Right lobe of liver (tissue), 6 donors: ENCODE data around the gene MYO5A. TPM values are rescaled to one million over a fixed set of nuclear protein-coding genes. Genes with fewer than 3 reads are reported as not detected.

Source experiments
- ATAC-seq, 4 donors: fragments of 200-7000 bp; cut with Tn5 transposase; one replicate each; pipeline ENCODE4 v1.9.1; 2020; ENCODE audit warnings: mild to moderate bottlenecking in 4 of 4, moderate library complexity in 4 of 4
- DNase-seq, 3 donors: peaks; one replicate each; pipeline ENCODE4 v3.0.0-alpha.2; 2020
- H3K27ac ChIP-seq, 3 donors: fragments of 200-600 bp; one replicate each; pipeline ENCODE4 v1.8.0; 2022
- H3K27me3 ChIP-seq, 2 donors: fragments of 200-600 bp; one replicate each; pipeline ENCODE4 v1.8.0; 2022
- H3K36me3 ChIP-seq, 4 donors: fragments of 200-600 bp; sonication (generic) in 1 of 4; one replicate each; pipeline versions ENCODE4 v1.5.1 to v1.8.0; 2017 to 2022; ENCODE audit warnings: control low read depth in 1 of 4
- H3K4me1 ChIP-seq, 4 donors: fragments of 200-600 bp; sonication (generic) in 1 of 4; one replicate each; pipeline versions ENCODE4 v1.5.1 to v1.8.0; 2017 to 2022; ENCODE audit warnings: control low read depth in 1 of 4
- H3K4me3 ChIP-seq, 3 donors: fragments of 200-600 bp; one replicate each; pipeline ENCODE4 v1.8.0; 2022
- H3K9me3 ChIP-seq, 4 donors: fragments of 200-600 bp; sonication (generic) in 1 of 4; one replicate each; pipeline versions ENCODE4 v1.5.1 to v1.8.0; 2017 to 2022; ENCODE audit warnings: control low read depth in 1 of 4
- POLR2A ChIP-seq: fragments of 450-650 bp; IDR thresholded peaks from one replicate; pipeline ENCODE4 v1.6.1; 2017; ENCODE audit warnings: antibody characterized with exemption, mild to moderate bottlenecking
- WGBS: methylation state at CpG from one replicate; pipeline ENCODE4 v1.1.6; 2018; ENCODE audit warnings: low coverage, low lambda C conversion rate; ENCODE audit not compliant: insufficient coverage; ENCODE audit errors: missing lambda C conversion rate; 5-methylcytosine and 5-hydroxymethylcytosine counted together
- intact Hi-C, 2 donors: fragments of 100-400 bp; cut with DNase I; formaldehyde crosslinking; loops; one replicate each; pipeline versions ENCODE4 v1.11.2 to v1.14.1; 2022
- total RNA-seq, 6 experiments: library from RNA; depleted of rRNA in 2 of 6; stranded (reverse); fragments of >200 nt in 2 of 6; fragmentation: NEBNext Ultra II Directional in 3 of 6; extraction: Animal tissue kit (Norgen Biotek cat#: 25700) in 3 of 6; gene quantifications; one replicate each; pipeline versions ENCODE4 v1.1.0 to v1.2.4, GENCODE V29; 2016 to 2023
- TF ChIP-seq, protein P1 (sequence below), 4 donors: fragments of 200-600 bp in 3 of 4; fragments of 450-650 bp in 1 of 4; IDR thresholded peaks; one replicate each; pipeline versions ENCODE4 v1.5.1 to v1.8.0; 2016 to 2022; ENCODE audit warnings: antibody characterized with exemption in 4 of 4, mild to moderate bottlenecking in 2 of 4
- donor health status: DM: no; HTN: yes; CAD: no.
- donor health status: DM: no; HTN: no; CAD: no.
- donor health status: DM: no; HTN: no; CAD: no.
- donor health status: DM: no; HTN: yes; CAD: no.
- donor health status: DM: no; HTN: yes; CAD: no.

The MYO5A gene
- total RNA-seq, 6 experiments from 2014 or later, result 3.2 to 13.3 (median 5.0) TPM

DNA sequence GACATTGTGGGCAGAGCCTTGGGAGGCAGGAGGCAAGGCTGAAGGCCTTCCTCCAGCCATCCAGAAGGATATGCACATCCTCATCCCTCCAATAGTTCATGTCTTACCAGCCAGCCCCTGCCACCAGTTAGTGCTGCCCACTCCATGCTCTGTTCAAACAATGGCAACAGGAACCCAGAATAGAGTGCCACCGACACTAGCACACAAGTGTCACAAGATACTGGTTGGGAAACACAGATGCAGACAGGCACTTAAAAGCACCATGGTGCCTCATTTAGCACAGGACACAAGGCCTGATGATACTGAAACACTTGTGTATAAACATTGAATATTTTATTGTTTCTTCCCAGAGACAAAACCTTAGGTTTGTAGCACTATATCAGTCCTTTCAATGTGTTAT, 176.6 kb downstream of the MYO5A start:
- no peaks in the 10 kb centered on the region for H3K36me3 ChIP-seq
- no peak for TF ChIP-seq POLR2A
- H3K27me3 ChIP-seq, result no peaks in the 10 kb centered on the region
- no peaks in the 10 kb centered on the region for H3K4me1 ChIP-seq
- H3K9me3 ChIP-seq, result no peaks in the 10 kb centered on the region
- intact Hi-C loops, result no loop called here
- no peak overlapping the region for H3K4me3 ChIP-seq
- no CpG with 5 or more reads among the region's 1 CpG for WGBS
- ATAC-seq (no peak), DNase-seq (no peak)
- no peak overlapping the region for H3K27ac ChIP-seq

GRCh38 chr15:52351206-52351908, 177.3 kb downstream of the MYO5A start:
- ATAC-seq (peak in 3 of 4 donors; percentile 29 to 67 (median 38)), DNase-seq (no peak)
- no peak for TF ChIP-seq POLR2A
- H3K27ac ChIP-seq, result no peak overlapping the region
- H3K4me1 ChIP-seq, result no peaks in the 10 kb centered on the region
- no peaks in the 10 kb centered on the region for H3K27me3 ChIP-seq
- 87% methylated on average over 7 of the region's 9 CpGs for WGBS
- no peak overlapping the region for H3K4me3 ChIP-seq
- no peaks in the 10 kb centered on the region for H3K9me3 ChIP-seq
- no peaks in the 10 kb centered on the region for H3K36me3 ChIP-seq
- intact Hi-C loops, result no loop called here

- ATAC-seq (no peak), DNase-seq (no peak)
- intact Hi-C loops, result no loop called here
- Histone ChIP-seq H3K27ac (no peak overlapping the region), H3K4me1 (no peaks in the 10 kb centered on the region), H3K4me3 (no peak overlapping the region), H3K9me3 (no peaks in the 10 kb centered on the region), H3K36me3 (no peaks in the 10 kb centered on the region), H3K27me3 (no peaks in the 10 kb centered on the region)
- no peak for TF ChIP-seq POLR2A
- TF ChIP-seq, protein P1, sequence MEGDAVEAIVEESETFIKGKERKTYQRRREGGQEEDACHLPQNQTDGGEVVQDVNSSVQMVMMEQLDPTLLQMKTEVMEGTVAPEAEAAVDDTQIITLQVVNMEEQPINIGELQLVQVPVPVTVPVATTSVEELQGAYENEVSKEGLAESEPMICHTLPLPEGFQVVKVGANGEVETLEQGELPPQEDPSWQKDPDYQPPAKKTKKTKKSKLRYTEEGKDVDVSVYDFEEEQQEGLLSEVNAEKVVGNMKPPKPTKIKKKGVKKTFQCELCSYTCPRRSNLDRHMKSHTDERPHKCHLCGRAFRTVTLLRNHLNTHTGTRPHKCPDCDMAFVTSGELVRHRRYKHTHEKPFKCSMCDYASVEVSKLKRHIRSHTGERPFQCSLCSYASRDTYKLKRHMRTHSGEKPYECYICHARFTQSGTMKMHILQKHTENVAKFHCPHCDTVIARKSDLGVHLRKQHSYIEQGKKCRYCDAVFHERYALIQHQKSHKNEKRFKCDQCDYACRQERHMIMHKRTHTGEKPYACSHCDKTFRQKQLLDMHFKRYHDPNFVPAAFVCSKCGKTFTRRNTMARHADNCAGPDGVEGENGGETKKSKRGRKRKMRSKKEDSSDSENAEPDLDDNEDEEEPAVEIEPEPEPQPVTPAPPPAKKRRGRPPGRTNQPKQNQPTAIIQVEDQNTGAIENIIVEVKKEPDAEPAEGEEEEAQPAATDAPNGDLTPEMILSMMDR (IDR thresholded peaks at IDR 0.05), result no peak
- WGBS, result 100% methylated on average over 1 of the region's 2 CpGs
Observed at GRCh38 chr15:52350423-52350822, 178.3 kb downstream of the MYO5A start.

DNA sequence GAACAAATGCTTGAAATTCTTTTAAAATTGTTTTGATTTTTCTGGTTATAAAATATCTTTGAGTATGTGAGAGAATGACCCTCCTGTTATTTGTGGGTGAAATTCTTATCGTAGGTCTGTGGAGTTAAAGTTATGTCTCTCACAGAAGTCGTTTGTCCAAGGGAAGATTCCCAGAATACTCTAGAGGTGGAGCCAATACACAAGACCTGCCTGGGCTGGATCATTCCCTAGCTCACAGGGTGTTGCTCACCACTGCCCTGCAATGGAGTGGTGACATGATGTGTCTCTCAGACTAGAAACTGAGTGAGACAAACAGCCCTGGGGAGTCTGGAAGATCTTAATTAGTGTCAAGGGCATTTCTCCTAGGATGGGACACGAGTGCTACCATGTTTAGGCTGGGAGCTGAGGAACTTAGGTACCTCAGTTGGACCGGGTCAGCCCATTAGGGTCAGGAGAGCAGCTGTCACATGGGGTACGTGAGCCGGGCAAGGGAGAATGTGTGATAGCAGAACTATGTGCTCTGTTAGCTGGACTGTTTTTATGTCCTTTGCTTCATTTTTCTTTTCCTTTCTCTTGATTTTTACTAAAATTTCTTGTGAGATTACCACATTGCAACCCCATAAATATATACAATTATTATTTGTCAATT, 179.5 kb downstream of the MYO5A start:
- Histone ChIP-seq H3K4me3 (no peak overlapping the region), H3K27ac (no peak overlapping the region), H3K4me1 (no peaks in the 10 kb centered on the region), H3K36me3 (no peaks in the 10 kb centered on the region), H3K9me3 (no peaks in the 10 kb centered on the region), H3K27me3 (no peaks in the 10 kb centered on the region)
- no peak for DNase-seq
- 82% methylated on average over 5 of the region's 6 CpGs for WGBS
- no peak for ATAC-seq
- no peak for TF ChIP-seq POLR2A
- TF ChIP-seq, protein P1 (IDR thresholded peaks at IDR 0.05), result no peak
- intact Hi-C loops, result no loop called here

DNA sequence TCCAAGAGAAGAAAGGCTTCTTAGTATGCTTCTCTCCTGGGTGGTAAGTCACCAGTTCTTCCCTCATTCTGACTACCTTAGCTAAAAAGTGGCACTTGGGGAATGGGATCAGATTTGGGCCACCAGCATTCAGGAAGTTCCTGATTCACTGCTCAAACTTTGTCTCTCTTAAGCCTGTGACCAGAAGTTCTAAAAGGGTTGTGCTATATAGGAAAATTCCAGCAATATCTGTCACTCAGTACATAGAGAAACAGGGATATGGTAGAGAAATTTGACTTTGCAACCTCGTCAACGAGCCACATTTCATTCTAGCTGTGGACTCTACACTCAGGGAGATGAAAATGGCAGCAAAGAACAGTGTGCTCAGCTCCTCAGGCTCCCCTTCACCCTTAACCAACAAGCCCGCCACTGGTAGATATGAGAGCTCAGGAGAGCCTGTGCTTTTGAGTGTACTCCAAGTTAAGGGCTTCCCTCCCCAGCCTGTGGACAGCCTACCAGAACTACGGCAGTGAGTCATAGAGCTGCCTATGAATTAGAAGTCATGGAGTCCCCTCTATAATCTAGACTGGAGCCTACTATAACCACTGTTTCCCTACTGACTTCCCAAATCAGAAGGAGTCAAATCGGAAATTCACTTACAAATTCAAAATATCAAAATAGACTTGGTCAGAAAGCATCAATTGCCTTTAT, 180.5 kb downstream of the MYO5A start:
- no peak for ATAC-seq
- Histone ChIP-seq H3K27me3 (no peaks in the 10 kb centered on the region), H3K4me1 (no peaks in the 10 kb centered on the region), H3K27ac (no peak overlapping the region), H3K4me3 (no peak overlapping the region), H3K36me3 (no peaks in the 10 kb centered on the region), H3K9me3 (no peaks in the 10 kb centered on the region)
- 95% methylated on average over 4 of the region's 5 CpGs for WGBS
- intact Hi-C loops, result no loop called here
- no peak for DNase-seq
- no peak for TF ChIP-seq POLR2A

GRCh38 chr15:52344592-52344991, 184.1 kb downstream of the MYO5A start:
- ATAC-seq (no peak), DNase-seq (no peak)
- H3K27ac ChIP-seq, result no peak overlapping the region
- no peaks in the 10 kb centered on the region for H3K27me3 ChIP-seq
- H3K9me3 ChIP-seq, result no peaks in the 10 kb centered on the region
- no peak for TF ChIP-seq POLR2A
- TF ChIP-seq, protein P1 (IDR thresholded peaks at IDR 0.05), result no peak
- 100% methylated on average over 1 of the region's 1 CpG for WGBS
- H3K4me1 ChIP-seq, result peaks cover 0 to 5% (median 0%) of the 10 kb centered on the region in 4 donors
- intact Hi-C loops, result no loop called here
- H3K36me3 ChIP-seq, result no peaks in the 10 kb centered on the region
- H3K4me3 ChIP-seq, result no peak overlapping the region
